Adrenal gland (tissue), 12 donors: ENCODE measurements around the gene SUSD1. TPM values are rescaled to one million over a fixed set of nuclear protein-coding genes. Genes with fewer than 3 reads are reported as not detected.

Source experiments
- DNase-seq, 7 donors: peaks; one replicate each; pipeline ENCODE4 v3.0.0-alpha.2; 2019 to 2020
- H3K27ac ChIP-seq, 5 donors: fragments of 200-600 bp; sonication (generic) in 4 of 5; 1 replicate in 3 of 5; 2 replicates in 2 of 5; pipeline versions ENCODE4 v1.5.1 to v1.8.0; 2016 to 2020; ENCODE audit warnings: mild to moderate bottlenecking in 1 of 5
- H3K27me3 ChIP-seq: fragments of 200-600 bp; 2 replicates; pipeline ENCODE4 v1.8.0; 2021
- H3K36me3 ChIP-seq, 2 donors: fragments of 200-600 bp; replicated peaks in 1 of 2; 1 replicate in 1 of 2; 2 replicates in 1 of 2; pipeline versions ENCODE4 v1.5.1 to v1.8.0; 2018 to 2022
- H3K4me1 ChIP-seq, 2 donors: fragments of 200-600 bp; replicated peaks in 1 of 2; 1 replicate in 1 of 2; 2 replicates in 1 of 2; pipeline versions ENCODE4 v1.5.1 to v1.8.0; 2018 to 2021
- H3K4me3 ChIP-seq, 4 donors: fragments of 200-600 bp; sonication (generic) in 3 of 4; one replicate each; pipeline ENCODE4 v1.5.1; 2016 to 2018
- H3K9me3 ChIP-seq, 3 donors: fragments of 200-600 bp; sonication (generic) in 1 of 3; replicated peaks in 1 of 3; 1 replicate in 2 of 3; 2 replicates in 1 of 3; pipeline versions ENCODE4 v1.5.1 to v1.8.0; 2016 to 2021
- POLR2A ChIP-seq, 2 donors: fragments of 450-650 bp; IDR thresholded peaks; one replicate each; pipeline ENCODE4 v1.6.1; 2017; ENCODE audit warnings: antibody characterized with exemption in 2 of 2, mild to moderate bottlenecking in 2 of 2, moderate library complexity in 1 of 2
- WGBS, 4 donors: extraction: QIAGEN DNeasy Blood & Tissue Kit in 2 of 4; methylation state at CpG; one replicate each; pipeline versions ENCODE4 v1.1.5 to v1.1.7; 2013 to 2017; 5-methylcytosine and 5-hydroxymethylcytosine counted together
- intact Hi-C, 2 donors: fragments of 100-400 bp; cut with DNase I; formaldehyde crosslinking; loops; one replicate each; pipeline versions ENCODE4 v1.14.1 to v1.15.0; 2022 to 2023
- polyA plus RNA-seq, 3 donors: library from polyadenylated mRNA; stranded (reverse); fragments of 200-250 nt in 2 of 3; fragments of 350-450 nt in 1 of 3; fragmentation: Illumina TruSeq in 1 of 3; extraction: RNeasy Lipid Tissue Mini Kit (QIAGEN cat#74804) in 1 of 3; gene quantifications; one replicate each; pipeline ENCODE4 v1.2.3, GENCODE V29; 2013 to 2014
- total RNA-seq, 9 donors: library from RNA; depleted of rRNA in 4 of 9; stranded (reverse); fragments of >200 nt in 4 of 9; fragments of 120-200 nt in 1 of 9; fragmentation: NEBNext Ultra II Directional in 1 of 9; extraction: Animal tissue kit (Norgen Biotek cat#: 25700) in 1 of 9; gene quantifications; one replicate each; pipeline versions ENCODE4 v1.1.0 to v1.2.4, GENCODE V29; 2013 to 2023
- TF ChIP-seq, protein P1 (sequence below), 6 experiments: fragments of 450-650 bp in 4 of 6; fragments of 200-600 bp in 2 of 6; sonication (generic) in 1 of 6; IDR thresholded peaks; 1 replicate in 5 of 6; 2 replicates in 1 of 6; pipeline versions ENCODE4 v1.5.1 to v1.8.0; 2016 to 2021; ENCODE audit warnings: antibody characterized with exemption in 6 of 6, mild to moderate bottlenecking in 2 of 6, moderate library complexity in 1 of 6
- donor health status: healthy with polysubstance abuse.
- donor health status: Bipolar disorder and iron deficiency.
- donor health status: DM: yes; HTN: yes; CAD: no.
- donor health status: DM: no; HTN: no; CAD: no.
- donor health status: DM: no; HTN: no; CAD: no.
- donor health status: DM: yes; HTN: yes; CAD: no.

Gene SUSD1
- total and polyA plus RNA-seq, 12 donors: 4.7 to 37.0 (median 20.8) TPM

DNA sequence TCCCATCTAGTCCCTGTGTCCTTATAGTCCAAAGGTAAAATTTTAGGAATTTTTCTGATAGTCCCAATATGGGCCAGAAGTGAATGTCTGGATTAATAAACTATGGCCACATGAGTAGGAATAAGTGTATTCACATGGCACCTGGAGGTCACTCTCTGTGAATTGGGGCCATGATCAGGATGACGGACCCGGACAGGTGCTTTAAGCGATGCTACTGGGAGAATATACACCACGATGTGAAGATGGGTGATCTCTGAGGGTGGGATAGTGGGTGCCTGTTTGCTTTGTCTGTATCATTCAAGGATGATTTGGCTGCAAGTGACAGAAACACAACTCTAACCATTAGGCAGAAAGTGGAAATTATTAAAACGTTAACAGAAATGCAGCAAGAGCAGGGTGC is 177.3 kb downstream of the SUSD1 start:
- no peak overlapping the region for H3K27ac ChIP-seq
- H3K4me3 ChIP-seq: no peak overlapping the region
- no peaks in the 10 kb centered on the region for H3K9me3 ChIP-seq
- 86 to 94% (median 89%) methylated on average over 5 of the region's 5 CpGs for WGBS, 4 donors
- intact Hi-C loops: no loop called here
- no peak for DNase-seq
- H3K4me1 ChIP-seq: peaks cover under 1 to 5% of the 10 kb centered on the region in 2 donors
- H3K36me3 ChIP-seq: no peaks in the 10 kb centered on the region
- no peaks in the 10 kb centered on the region for H3K27me3 ChIP-seq
- TF ChIP-seq POLR2A (IDR thresholded peaks at IDR 0.05): no peak
- TF ChIP-seq, protein P1, sequence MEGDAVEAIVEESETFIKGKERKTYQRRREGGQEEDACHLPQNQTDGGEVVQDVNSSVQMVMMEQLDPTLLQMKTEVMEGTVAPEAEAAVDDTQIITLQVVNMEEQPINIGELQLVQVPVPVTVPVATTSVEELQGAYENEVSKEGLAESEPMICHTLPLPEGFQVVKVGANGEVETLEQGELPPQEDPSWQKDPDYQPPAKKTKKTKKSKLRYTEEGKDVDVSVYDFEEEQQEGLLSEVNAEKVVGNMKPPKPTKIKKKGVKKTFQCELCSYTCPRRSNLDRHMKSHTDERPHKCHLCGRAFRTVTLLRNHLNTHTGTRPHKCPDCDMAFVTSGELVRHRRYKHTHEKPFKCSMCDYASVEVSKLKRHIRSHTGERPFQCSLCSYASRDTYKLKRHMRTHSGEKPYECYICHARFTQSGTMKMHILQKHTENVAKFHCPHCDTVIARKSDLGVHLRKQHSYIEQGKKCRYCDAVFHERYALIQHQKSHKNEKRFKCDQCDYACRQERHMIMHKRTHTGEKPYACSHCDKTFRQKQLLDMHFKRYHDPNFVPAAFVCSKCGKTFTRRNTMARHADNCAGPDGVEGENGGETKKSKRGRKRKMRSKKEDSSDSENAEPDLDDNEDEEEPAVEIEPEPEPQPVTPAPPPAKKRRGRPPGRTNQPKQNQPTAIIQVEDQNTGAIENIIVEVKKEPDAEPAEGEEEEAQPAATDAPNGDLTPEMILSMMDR (IDR thresholded peaks at IDR 0.05): no peak

DNA sequence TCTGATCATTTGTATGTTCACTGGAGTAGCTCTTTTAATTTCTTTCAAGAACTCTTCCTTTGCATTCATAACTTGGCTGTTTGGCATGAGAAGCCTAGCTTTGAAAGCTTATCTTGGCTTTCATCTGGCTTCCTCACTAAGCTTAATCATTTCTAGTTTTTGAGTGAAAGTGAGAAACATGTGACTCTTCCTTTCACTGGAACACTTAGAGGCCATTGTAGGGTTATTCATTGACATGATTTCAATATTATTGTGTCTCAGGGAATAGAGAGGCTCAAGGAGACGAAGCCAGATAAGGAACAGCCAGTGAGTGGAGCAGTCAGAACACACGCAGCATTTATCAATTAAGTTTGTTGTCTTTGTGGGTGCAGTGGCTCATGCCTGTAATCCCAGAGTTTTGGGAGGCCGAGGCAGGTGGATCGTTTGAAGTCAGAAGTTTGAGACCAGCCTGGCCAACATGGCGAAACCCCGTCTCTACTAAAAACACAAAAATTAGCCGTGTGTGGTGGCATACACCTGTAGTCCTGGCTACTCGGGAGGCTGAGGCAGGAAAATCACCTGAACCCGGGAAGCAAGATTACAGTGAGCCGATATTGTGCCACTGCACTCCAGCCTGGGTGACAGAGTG is 180.2 kb downstream of the SUSD1 start:
- 83 to 87% (median 84%) methylated on average over 10 of the region's 10 CpGs for WGBS, 4 donors
- Histone ChIP-seq H3K4me3 (no peak overlapping the region), H3K4me1 (peaks cover 5% of the 10 kb centered on the region in 2 donors), H3K36me3 (no peaks in the 10 kb centered on the region), H3K9me3 (no peaks in the 10 kb centered on the region), H3K27me3 (no peaks in the 10 kb centered on the region), H3K27ac (no peak overlapping the region)
- no peak for DNase-seq
- intact Hi-C loops: no loop called here
- TF ChIP-seq POLR2A (IDR thresholded peaks at IDR 0.05): no peak
- TF ChIP-seq, protein P1 (IDR thresholded peaks at IDR 0.05): no peak

- TF ChIP-seq, protein P1 (IDR thresholded peaks at IDR 0.05): no peak
- TF ChIP-seq POLR2A (IDR thresholded peaks at IDR 0.05): no peak
- intact Hi-C loops: no loop called here
- 15 to 56% (median 44%) methylated on average over 1 of the region's 1 CpG for WGBS, 4 donors
Observed at GRCh38 chr9:111993319-111993718, 181.8 kb downstream of the SUSD1 start.

DNA sequence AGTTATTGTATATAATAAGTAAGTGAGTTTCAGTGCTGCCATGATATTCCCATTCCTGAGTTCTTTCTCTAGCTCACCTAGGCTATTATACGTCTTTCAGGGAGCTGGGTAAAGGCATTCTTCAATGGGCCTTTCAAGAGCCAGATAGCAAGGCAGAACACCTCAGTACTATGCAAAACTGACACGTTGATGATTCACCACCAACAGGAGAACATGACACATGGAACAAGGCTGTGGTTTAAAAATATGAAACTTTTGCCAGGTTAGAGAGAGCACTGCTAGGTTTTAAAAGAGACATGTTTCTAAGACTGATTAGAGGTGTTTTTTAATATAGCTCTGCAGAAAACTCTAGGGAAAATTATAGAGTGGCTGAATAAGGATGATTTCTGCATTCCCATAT is 182.6 kb downstream of the SUSD1 start:
- Histone ChIP-seq H3K9me3 (no peaks in the 10 kb centered on the region), H3K4me1 (peaks cover 5% of the 10 kb centered on the region in 2 donors), H3K27me3 (no peaks in the 10 kb centered on the region), H3K4me3 (no peak overlapping the region), H3K27ac (no peak overlapping the region), H3K36me3 (no peaks in the 10 kb centered on the region)
- intact Hi-C loops: no loop called here
- WGBS, 4 donors: 50 to 67% (median 52%) methylated on average over 2 of the region's 2 CpGs
- TF ChIP-seq POLR2A (IDR thresholded peaks at IDR 0.05): no peak
- TF ChIP-seq, protein P1 (IDR thresholded peaks at IDR 0.05): no peak
- no peak for DNase-seq

More at GRCh38 chr9:111993319-111993718, 181.8 kb downstream of the SUSD1 start:
- no peak for DNase-seq
- peaks cover 5% of the 10 kb centered on the region in 2 donors for H3K4me1 ChIP-seq
- H3K36me3 ChIP-seq: no peaks in the 10 kb centered on the region
- no peak overlapping the region for H3K27ac ChIP-seq
- no peaks in the 10 kb centered on the region for H3K27me3 ChIP-seq
- no peak overlapping the region for H3K4me3 ChIP-seq
- no peaks in the 10 kb centered on the region for H3K9me3 ChIP-seq
